ENCODE measurements around the gene MALRD1.

MALRD1 gene

GRCh38 chr10:19577381-19577780 lies 528.8 kb downstream of the MALRD1 start:
- no peaks in the 10 kb centered on the region for H3K27me3 ChIP-seq (ENCODE audit: low read depth, low read length)
- no peaks in the 10 kb centered on the region for H3K36me3 ChIP-seq (replicated peaks; ENCODE audit: low read depth, low read length)
- no peak overlapping the region for H3K4me2 ChIP-seq (ENCODE audit: low read length)
- H3K4me1 ChIP-seq (ENCODE audit: low read length), result no peaks in the 10 kb centered on the region
- no peak overlapping the region for H3K9ac ChIP-seq (ENCODE audit: low read length)
- H2AFZ ChIP-seq (ENCODE audit: low read depth, low read length), result no peak overlapping the region
- TF ChIP-seq, protein P1, sequence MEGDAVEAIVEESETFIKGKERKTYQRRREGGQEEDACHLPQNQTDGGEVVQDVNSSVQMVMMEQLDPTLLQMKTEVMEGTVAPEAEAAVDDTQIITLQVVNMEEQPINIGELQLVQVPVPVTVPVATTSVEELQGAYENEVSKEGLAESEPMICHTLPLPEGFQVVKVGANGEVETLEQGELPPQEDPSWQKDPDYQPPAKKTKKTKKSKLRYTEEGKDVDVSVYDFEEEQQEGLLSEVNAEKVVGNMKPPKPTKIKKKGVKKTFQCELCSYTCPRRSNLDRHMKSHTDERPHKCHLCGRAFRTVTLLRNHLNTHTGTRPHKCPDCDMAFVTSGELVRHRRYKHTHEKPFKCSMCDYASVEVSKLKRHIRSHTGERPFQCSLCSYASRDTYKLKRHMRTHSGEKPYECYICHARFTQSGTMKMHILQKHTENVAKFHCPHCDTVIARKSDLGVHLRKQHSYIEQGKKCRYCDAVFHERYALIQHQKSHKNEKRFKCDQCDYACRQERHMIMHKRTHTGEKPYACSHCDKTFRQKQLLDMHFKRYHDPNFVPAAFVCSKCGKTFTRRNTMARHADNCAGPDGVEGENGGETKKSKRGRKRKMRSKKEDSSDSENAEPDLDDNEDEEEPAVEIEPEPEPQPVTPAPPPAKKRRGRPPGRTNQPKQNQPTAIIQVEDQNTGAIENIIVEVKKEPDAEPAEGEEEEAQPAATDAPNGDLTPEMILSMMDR (IDR thresholded peaks at IDR 0.05; ENCODE audit: low read depth, low read length), result no peak
- no peak for TF ChIP-seq EZH2phosphoT487 (IDR thresholded peaks at IDR 0.05; ENCODE audit: low read depth)
- no peak overlapping the region for H3K4me3 ChIP-seq (ENCODE audit: low read length)
- H4K20me1 ChIP-seq (ENCODE audit: insufficient read depth, low read length), result no peaks in the 10 kb centered on the region
- no peaks in the 10 kb centered on the region for H3K79me2 ChIP-seq (ENCODE audit: low read length)
- no peak overlapping the region for H3K27ac ChIP-seq (ENCODE audit: low read length)
- no peaks in the 10 kb centered on the region for H3K9me3 ChIP-seq (ENCODE audit: insufficient read depth, low read length)

DNA sequence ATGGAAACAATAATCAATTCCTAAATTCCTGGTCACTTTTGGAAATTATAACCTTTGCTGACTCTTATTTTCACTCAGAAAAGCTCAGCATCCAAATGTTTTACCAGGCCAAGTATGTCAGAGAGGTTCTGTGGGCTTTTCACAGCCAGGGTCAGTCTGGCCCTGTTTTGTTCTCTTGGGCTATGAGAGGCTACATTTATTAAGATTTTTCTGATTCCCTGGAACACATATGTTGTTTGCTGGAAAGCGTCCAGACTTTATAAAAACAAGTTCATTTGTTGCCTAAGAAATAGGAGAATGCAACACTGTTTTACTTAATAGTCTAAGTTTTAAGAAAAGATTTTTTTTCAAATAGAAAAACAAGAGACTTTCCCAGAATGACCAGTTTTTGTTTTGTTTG lies 529.2 kb downstream of the MALRD1 start:
- no peak overlapping the region for H2AFZ ChIP-seq (ENCODE audit: low read depth, low read length)
- H4K20me1 ChIP-seq (ENCODE audit: insufficient read depth, low read length), result no peaks in the 10 kb centered on the region
- no peaks in the 10 kb centered on the region for H3K9me3 ChIP-seq (ENCODE audit: insufficient read depth, low read length)
- no peaks in the 10 kb centered on the region for H3K4me1 ChIP-seq (ENCODE audit: low read length)
- H3K4me3 ChIP-seq (ENCODE audit: low read length), result no peak overlapping the region
- TF ChIP-seq, protein P1 (IDR thresholded peaks at IDR 0.05; ENCODE audit: low read depth, low read length), result no peak
- TF ChIP-seq EZH2phosphoT487 (IDR thresholded peaks at IDR 0.05; ENCODE audit: low read depth), result no peak
- no peak overlapping the region for H3K27ac ChIP-seq (ENCODE audit: low read length)
- H3K9ac ChIP-seq (ENCODE audit: low read length), result no peak overlapping the region
- no peak overlapping the region for H3K4me2 ChIP-seq (ENCODE audit: low read length)
- H3K79me2 ChIP-seq (ENCODE audit: low read length), result no peaks in the 10 kb centered on the region
- no peaks in the 10 kb centered on the region for H3K36me3 ChIP-seq (replicated peaks; ENCODE audit: low read depth, low read length)
- H3K27me3 ChIP-seq (ENCODE audit: low read depth, low read length), result no peaks in the 10 kb centered on the region

DNA sequence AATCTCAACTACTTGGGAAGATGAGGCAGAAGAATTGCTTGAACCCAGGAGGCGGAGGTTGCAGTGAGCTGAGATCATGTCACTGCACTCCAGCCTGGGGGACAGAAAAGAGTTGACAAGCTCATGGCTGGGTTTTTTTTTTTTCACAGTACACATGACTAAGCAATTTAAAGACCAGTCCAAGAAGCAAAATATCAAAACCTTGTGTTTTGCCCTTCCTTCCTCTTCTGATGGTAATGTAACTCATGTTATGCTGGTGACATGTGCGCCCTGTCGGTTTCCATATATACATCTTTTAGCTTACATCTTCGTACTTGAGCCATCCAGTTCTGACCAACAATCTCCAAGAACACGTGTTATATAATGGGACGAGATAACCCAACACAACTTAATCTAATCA lies 530.0 kb downstream of the MALRD1 start:
- H3K36me3 ChIP-seq (replicated peaks; ENCODE audit: low read depth, low read length), result no peaks in the 10 kb centered on the region

DNA sequence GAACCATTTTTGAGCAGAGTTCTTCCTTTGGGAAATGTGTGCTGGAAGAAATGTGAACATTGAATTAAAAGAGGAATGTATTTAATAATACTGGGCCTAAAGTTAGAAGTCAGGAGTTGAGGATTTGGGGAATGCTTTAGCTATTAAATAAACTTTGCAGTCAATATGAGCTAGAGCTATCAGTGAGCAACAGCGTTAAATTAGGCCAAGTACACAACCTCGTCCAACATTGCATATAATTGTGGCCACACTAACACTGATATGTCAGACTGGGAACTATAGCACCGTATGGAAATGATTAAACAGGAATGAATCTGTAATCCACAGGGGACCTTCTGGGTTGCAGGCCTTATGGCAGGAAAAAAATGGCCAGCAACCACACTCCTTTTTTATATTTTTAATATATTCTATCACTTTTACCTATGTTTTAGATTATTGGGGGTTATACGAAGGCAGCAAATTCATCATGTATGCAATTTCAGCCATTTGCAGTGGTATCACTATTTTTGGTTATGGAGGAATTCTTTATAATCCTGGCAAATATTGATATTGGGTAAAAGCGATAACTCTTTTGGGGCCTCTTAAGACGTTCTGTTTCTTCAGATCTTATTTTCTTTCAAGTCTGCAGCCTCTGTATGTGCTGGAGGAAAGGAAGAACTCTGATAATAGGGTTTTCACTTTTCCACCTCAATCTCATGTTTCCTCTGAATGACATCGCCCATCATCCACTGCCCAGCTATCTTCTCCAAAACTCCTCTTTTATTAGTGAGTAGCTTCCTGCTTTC lies 531.4 kb downstream of the MALRD1 start:
- no peak overlapping the region for H2AFZ ChIP-seq (ENCODE audit: low read depth, low read length)
- H3K36me3 ChIP-seq (replicated peaks; ENCODE audit: low read depth, low read length), result no peaks in the 10 kb centered on the region
- no peaks in the 10 kb centered on the region for H3K9me3 ChIP-seq (ENCODE audit: insufficient read depth, low read length)
- no peak overlapping the region for H3K4me2 ChIP-seq (ENCODE audit: low read length)
- no peak overlapping the region for H3K4me3 ChIP-seq (ENCODE audit: low read length)
- no peaks in the 10 kb centered on the region for H3K79me2 ChIP-seq (ENCODE audit: low read length)
- no peaks in the 10 kb centered on the region for H4K20me1 ChIP-seq (ENCODE audit: insufficient read depth, low read length)
- no peaks in the 10 kb centered on the region for H3K27me3 ChIP-seq (ENCODE audit: low read depth, low read length)
- no peak overlapping the region for H3K9ac ChIP-seq (ENCODE audit: low read length)
- TF ChIP-seq, protein P1 (IDR thresholded peaks at IDR 0.05; ENCODE audit: low read depth, low read length), result no peak
- TF ChIP-seq EZH2phosphoT487 (IDR thresholded peaks at IDR 0.05; ENCODE audit: low read depth), result no peak
- no peaks in the 10 kb centered on the region for H3K4me1 ChIP-seq (ENCODE audit: low read length)
- no peak overlapping the region for H3K27ac ChIP-seq (ENCODE audit: low read length)

More for the DNA sequence above, 530.0 kb downstream of the MALRD1 start:
- no peak overlapping the region for H3K4me3 ChIP-seq (ENCODE audit: low read length)
- no peaks in the 10 kb centered on the region for H4K20me1 ChIP-seq (ENCODE audit: insufficient read depth, low read length)
- H3K4me2 ChIP-seq (ENCODE audit: low read length), result no peak overlapping the region
- no peaks in the 10 kb centered on the region for H3K27me3 ChIP-seq (ENCODE audit: low read depth, low read length)
- H3K9ac ChIP-seq (ENCODE audit: low read length), result no peak overlapping the region
- H3K79me2 ChIP-seq (ENCODE audit: low read length), result no peaks in the 10 kb centered on the region
- no peak overlapping the region for H2AFZ ChIP-seq (ENCODE audit: low read depth, low read length)
- no peaks in the 10 kb centered on the region for H3K9me3 ChIP-seq (ENCODE audit: insufficient read depth, low read length)
- no peaks in the 10 kb centered on the region for H3K4me1 ChIP-seq (ENCODE audit: low read length)
- TF ChIP-seq, protein P1 (IDR thresholded peaks at IDR 0.05; ENCODE audit: low read depth, low read length), result no peak
- no peak for TF ChIP-seq EZH2phosphoT487 (IDR thresholded peaks at IDR 0.05; ENCODE audit: low read depth)
- H3K27ac ChIP-seq (ENCODE audit: low read length), result no peak overlapping the region

Data from OCI-LY3 (cell line).